ENCODE results near the gene GPR149. TPM values are rescaled to one million over a fixed set of nuclear protein-coding genes. Genes with fewer than 3 reads are reported as not detected.
A peak's percentile ranks its signal among the peaks of the same experiment; 100 is the strongest.
"Not testable (repeated sequence)": the region's sequence is repeated elsewhere in the genome, so short reads cannot be mapped to it uniquely, and the experiment has no call there.

Gene GPR149
- total RNA-seq (2014; rRNA removed; shearing (Covaris generic)) = not detected in 2 replicates

- Histone ChIP-seq H3K27ac (no peak within 1 kb of the TSS), H3K4me3 (no peak within 1 kb of the TSS), H3K36me3 (no peaks in the 10 kb centered on the region), H3K27me3 (replicated peaks) (no peaks in the 10 kb centered on the region), H3K9me3 (replicated peaks) (no peaks in the 10 kb centered on the region), H3K4me1 (replicated peaks) (no peaks in the 10 kb centered on the region)
- no peak for DNase-seq (ENCODE audit: low read depth in 1 of 2, low spot score in 2 of 2)
Measured at GRCh38 chr3:154430014-154430413, at the start of gene GPR149. TSS of gene GPR149 (minus strand) at chr3:154430190. CDS start at chr3:154429615, 575 bp downstream.

GRCh38 chr3:154473769-154474168 lies 43.8 kb upstream of the GPR149 start:
- Histone ChIP-seq H3K9me3 (replicated peaks) (peaks cover 6% of the 10 kb centered on the region; the same call in 1 of the 2 replicates), H3K36me3 (no peaks in the 10 kb centered on the region), H3K4me3 (no peak overlapping the region), H3K4me1 (replicated peaks) (no peaks in the 10 kb centered on the region), H3K27ac (no peak overlapping the region), H3K27me3 (replicated peaks) (no peaks in the 10 kb centered on the region)
- DNase-seq (ENCODE audit: low read depth in 1 of 2, low spot score in 2 of 2) = no peak

GRCh38 chr3:154469585-154469984 lies 39.6 kb upstream of the GPR149 start:
- no peak overlapping the region for H3K27ac ChIP-seq
- no peak overlapping the region for H3K4me3 ChIP-seq
- H3K27me3 ChIP-seq (replicated peaks) = no peaks in the 10 kb centered on the region
- H3K4me1 ChIP-seq (replicated peaks) = no peaks in the 10 kb centered on the region
- DNase-seq (ENCODE audit: low read depth in 1 of 2, low spot score in 2 of 2) = no peak
- peaks cover 6% of the 10 kb centered on the region; the same call in 1 of the 2 replicates for H3K9me3 ChIP-seq (replicated peaks)
- no peaks in the 10 kb centered on the region for H3K36me3 ChIP-seq

GRCh38 chr3:154464440-154465190 lies 34.6 kb upstream of the GPR149 start:
- no peak for DNase-seq (ENCODE audit: low read depth in 1 of 2, low spot score in 2 of 2)
- Histone ChIP-seq H3K4me1 (replicated peaks) (no peaks in the 10 kb centered on the region), H3K4me3 (no peak overlapping the region), H3K9me3 (replicated peaks) (no peaks in the 10 kb centered on the region), H3K27ac (no peak overlapping the region), H3K36me3 (no peaks in the 10 kb centered on the region), H3K27me3 (replicated peaks) (no peaks in the 10 kb centered on the region)

GRCh38 chr3:154458560-154458959 lies 28.6 kb upstream of the GPR149 start:
- H3K36me3 ChIP-seq = no peaks in the 10 kb centered on the region
- no peak overlapping the region for H3K27ac ChIP-seq
- H3K9me3 ChIP-seq (replicated peaks) = no peaks in the 10 kb centered on the region
- no peaks in the 10 kb centered on the region for H3K27me3 ChIP-seq (replicated peaks)
- no peak overlapping the region for H3K4me3 ChIP-seq
- DNase-seq (ENCODE audit: low read depth in 1 of 2, low spot score in 2 of 2) = no peak
- no peaks in the 10 kb centered on the region for H3K4me1 ChIP-seq (replicated peaks)

- not testable (repeated sequence) for H3K36me3 ChIP-seq; H3K4me3 ChIP-seq; H3K27me3 ChIP-seq (replicated peaks); H3K9me3 ChIP-seq (replicated peaks); DNase-seq (ENCODE audit: low read depth in 1 of 2, low spot score in 2 of 2); H3K27ac ChIP-seq; H3K4me1 ChIP-seq (replicated peaks)
Measured at GRCh38 chr3:154439081-154439480, 9.1 kb upstream of the GPR149 start.

- Histone ChIP-seq H3K4me1 (replicated peaks) (no peaks in the 10 kb centered on the region), H3K27ac (no peak overlapping the region), H3K36me3 (no peaks in the 10 kb centered on the region), H3K9me3 (replicated peaks) (no peaks in the 10 kb centered on the region), H3K27me3 (replicated peaks) (no peaks in the 10 kb centered on the region), H3K4me3 (no peak overlapping the region)
- DNase-seq (ENCODE audit: low read depth in 1 of 2, low spot score in 2 of 2) = no peak
Measured at GRCh38 chr3:154431043-154431442, 1.1 kb upstream of the GPR149 start.

- no peaks in the 10 kb centered on the region for H3K36me3 ChIP-seq
- H3K27me3 ChIP-seq (replicated peaks) = no peaks in the 10 kb centered on the region
- H3K4me3 ChIP-seq = no peak overlapping the region
- no peaks in the 10 kb centered on the region for H3K4me1 ChIP-seq (replicated peaks)
- no peak overlapping the region for H3K27ac ChIP-seq
- DNase-seq (ENCODE audit: low read depth in 1 of 2, low spot score in 2 of 2) = peak in 1 of 2 experiments; percentile 28
- no peaks in the 10 kb centered on the region for H3K9me3 ChIP-seq (replicated peaks)
Measured at GRCh38 chr3:154428286-154429206, 1.4 kb downstream of the GPR149 start.

GRCh38 chr3:154427685-154428285 lies 2.2 kb downstream of the GPR149 start:
- Histone ChIP-seq H3K9me3 (replicated peaks) (no peaks in the 10 kb centered on the region), H3K4me1 (replicated peaks) (no peaks in the 10 kb centered on the region), H3K27me3 (replicated peaks) (no peaks in the 10 kb centered on the region), H3K27ac (no peak overlapping the region), H3K4me3 (no peak overlapping the region), H3K36me3 (no peaks in the 10 kb centered on the region)
- no peak for DNase-seq (ENCODE audit: low read depth in 1 of 2, low spot score in 2 of 2)

GRCh38 chr3:154422694-154423093 lies 7.3 kb downstream of the GPR149 start:
- H3K9me3 ChIP-seq (replicated peaks) = no peaks in the 10 kb centered on the region

GRCh38 chr3:154421083-154421482 lies 8.9 kb downstream of the GPR149 start:
- Histone ChIP-seq H3K4me3 (no peak overlapping the region), H3K4me1 (replicated peaks) (no peaks in the 10 kb centered on the region), H3K27ac (no peak overlapping the region), H3K27me3 (replicated peaks) (no peaks in the 10 kb centered on the region), H3K36me3 (no peaks in the 10 kb centered on the region), H3K9me3 (replicated peaks) (no peaks in the 10 kb centered on the region)
- DNase-seq (ENCODE audit: low read depth in 1 of 2, low spot score in 2 of 2) = no peak

More at GRCh38 chr3:154422694-154423093, 7.3 kb downstream of the GPR149 start:
- Histone ChIP-seq H3K36me3 (no peaks in the 10 kb centered on the region), H3K27me3 (replicated peaks) (no peaks in the 10 kb centered on the region), H3K4me3 (no peak overlapping the region), H3K27ac (no peak overlapping the region), H3K4me1 (replicated peaks) (no peaks in the 10 kb centered on the region)
- DNase-seq (ENCODE audit: low read depth in 1 of 2, low spot score in 2 of 2) = no peak

- H3K27me3 ChIP-seq (replicated peaks) = no peaks in the 10 kb centered on the region
- H3K27ac ChIP-seq = no peak overlapping the region
- no peaks in the 10 kb centered on the region for H3K36me3 ChIP-seq
- no peak for DNase-seq (ENCODE audit: low read depth in 1 of 2, low spot score in 2 of 2)
- no peak overlapping the region for H3K4me3 ChIP-seq
- no peaks in the 10 kb centered on the region for H3K4me1 ChIP-seq (replicated peaks)
- H3K9me3 ChIP-seq (replicated peaks) = no peaks in the 10 kb centered on the region
Measured at GRCh38 chr3:154398084-154398967, 31.7 kb downstream of the GPR149 start.

GRCh38 chr3:154389861-154390260 lies 40.1 kb downstream of the GPR149 start:
- H3K4me1 ChIP-seq (replicated peaks) = no peaks in the 10 kb centered on the region
- H3K36me3 ChIP-seq = no peaks in the 10 kb centered on the region
- no peaks in the 10 kb centered on the region for H3K9me3 ChIP-seq (replicated peaks)
- H3K27ac ChIP-seq = no peak overlapping the region
- DNase-seq (ENCODE audit: low read depth in 1 of 2, low spot score in 2 of 2) = no peak
- no peaks in the 10 kb centered on the region for H3K27me3 ChIP-seq (replicated peaks)
- no peak overlapping the region for H3K4me3 ChIP-seq

Data from SJSA1 (cell line).